GM19099 (cell line): ENCODE results near the gene GMEB2.

Experiments
- POLR2A ChIP-seq: IDR thresholded peaks from 3 replicates; pipeline ENCODE4 v1.6.1; 2011; ENCODE audit warnings: low read depth; ENCODE audit not compliant: insufficient read length; ENCODE audit errors: extremely low read depth

GMEB2 gene

GRCh38 chr20:63606686-63607085 lies 20.2 kb downstream of the GMEB2 start:
- TF ChIP-seq POLR2A: no peak

- TF ChIP-seq POLR2A: no peak
Observed at GRCh38 chr20:63602321-63602720, 24.6 kb downstream of the GMEB2 start.

- TF ChIP-seq POLR2A: no peak
Observed at GRCh38 chr20:63599396-63600050, 27.4 kb downstream of the GMEB2 start.

GRCh38 chr20:63598479-63599395 lies 28.2 kb downstream of the GMEB2 start:
- TF ChIP-seq POLR2A: no peak

GRCh38 chr20:63597651-63598478 lies 29.0 kb downstream of the GMEB2 start:
- TF ChIP-seq POLR2A: no peak

GRCh38 chr20:63596423-63596822 lies 30.5 kb downstream of the GMEB2 start:
- no peak for TF ChIP-seq POLR2A

GRCh38 chr20:63595416-63596127 lies 31.3 kb downstream of the GMEB2 start:
- no peak for TF ChIP-seq POLR2A

- no peak for TF ChIP-seq POLR2A
Observed at GRCh38 chr20:63594043-63594561, 32.8 kb downstream of the GMEB2 start.

GRCh38 chr20:63592661-63593060 lies 34.2 kb downstream of the GMEB2 start:
- TF ChIP-seq POLR2A: no peak

- TF ChIP-seq POLR2A: no peak
Observed at GRCh38 chr20:63591786-63592355, 35.0 kb downstream of the GMEB2 start.

GRCh38 chr20:63591147-63591533 lies 35.8 kb downstream of the GMEB2 start:
- TF ChIP-seq POLR2A: no peak

- TF ChIP-seq POLR2A: no peak
Observed at GRCh38 chr20:63590218-63591146, 36.4 kb downstream of the GMEB2 start.

- TF ChIP-seq POLR2A: no peak
Observed at GRCh38 chr20:63589261-63590217, 37.4 kb downstream of the GMEB2 start.
